ENCODE data around the gene FSTL1. TPM values are rescaled to one million over a fixed set of nuclear protein-coding genes. Genes with fewer than 3 reads are reported as not detected.
A peak's percentile ranks its signal among the peaks of the same experiment; 100 is the strongest.

FSTL1 gene
- total and polyA plus RNA-seq, 8 donors, result 14.2 to 946 (median 97.7) TPM

- Histone ChIP-seq H3K4me1 (no peaks in the 10 kb centered on the region), H3K27ac (peak overlapping the region in 1 of 5 donors; percentile 5), H3K27me3 (no peaks in the 10 kb centered on the region), H3K4me3 (no peak overlapping the region), H3K36me3 (no peaks in the 10 kb centered on the region), H3K9me3 (no peaks in the 10 kb centered on the region)
- WGBS, 5 donors, result 62 to 79% (median 76%) methylated on average over 3 of the region's 3 CpGs
- no peak for TF ChIP-seq POLR2A (IDR thresholded peaks at IDR 0.05)
- no peak for TF ChIP-seq EP300 (IDR thresholded peaks at IDR 0.05)
- TF ChIP-seq POLR2AphosphoS5 (IDR thresholded peaks at IDR 0.05), result no peak
- no peak for TF ChIP-seq CTCF (IDR thresholded peaks at IDR 0.05)
- intact Hi-C loops (cut with DNase I; ENCODE audit: low total_unique reads), result no loop called here
- no peak for DNase-seq
These were observed 37.5 kb upstream of the FSTL1 start for GRCh38 chr3:120488296-120488695.

- Histone ChIP-seq H3K9me3 (no peaks in the 10 kb centered on the region), H3K4me1 (no peaks in the 10 kb centered on the region), H3K27me3 (no peaks in the 10 kb centered on the region), H3K4me3 (no peak overlapping the region), H3K36me3 (no peaks in the 10 kb centered on the region), H3K27ac (peak overlapping the region in 1 of 5 donors; percentile 5)
- WGBS, 5 donors, result 54 to 70% (median 61%) methylated on average over 3 of the region's 3 CpGs
- intact Hi-C loops (cut with DNase I; ENCODE audit: low total_unique reads), result no loop called here
- DNase-seq, result peak in 1 of 2 donors; percentile 67
- TF ChIP-seq EP300 (IDR thresholded peaks at IDR 0.05) (no peak), CTCF (IDR thresholded peaks at IDR 0.05) (no peak), POLR2AphosphoS5 (IDR thresholded peaks at IDR 0.05) (no peak), POLR2A (IDR thresholded peaks at IDR 0.05) (no peak)
These were observed 36.4 kb upstream of the FSTL1 start for GRCh38 chr3:120487191-120487650.

GRCh38 chr3:120481081-120481480 is 30.3 kb upstream of the FSTL1 start:
- H3K9me3 ChIP-seq, result no peaks in the 10 kb centered on the region
- TF ChIP-seq EP300 (IDR thresholded peaks at IDR 0.05) (no peak), POLR2AphosphoS5 (IDR thresholded peaks at IDR 0.05) (no peak), POLR2A (IDR thresholded peaks at IDR 0.05) (no peak), CTCF (IDR thresholded peaks at IDR 0.05) (no peak)
- no peaks in the 10 kb centered on the region for H3K27me3 ChIP-seq
- no peak overlapping the region for H3K4me3 ChIP-seq
- H3K36me3 ChIP-seq, result no peaks in the 10 kb centered on the region
- intact Hi-C loops (cut with DNase I; ENCODE audit: low total_unique reads), result no loop called here
- no peaks in the 10 kb centered on the region for H3K4me1 ChIP-seq
- 65 to 88% (median 77%) methylated on average over 2 of the region's 2 CpGs for WGBS, 5 donors
- H3K27ac ChIP-seq, result no peak overlapping the region
- DNase-seq, result no peak

- DNase-seq, result peak in 1 of 2 donors; percentile 61
- intact Hi-C loops (cut with DNase I; ENCODE audit: low total_unique reads), result no loop called here
- no peaks in the 10 kb centered on the region for H3K4me1 ChIP-seq
- H3K27me3 ChIP-seq, result no peaks in the 10 kb centered on the region
- H3K27ac ChIP-seq, result peak overlapping the region in 1 of 5 donors; percentile 42
- WGBS, 5 donors, result 61 to 77% (median 68%) methylated on average over 4 of the region's 4 CpGs
- H3K9me3 ChIP-seq, result no peaks in the 10 kb centered on the region
- H3K36me3 ChIP-seq, result no peaks in the 10 kb centered on the region
- no peak overlapping the region for H3K4me3 ChIP-seq
- TF ChIP-seq POLR2A (IDR thresholded peaks at IDR 0.05) (no peak), POLR2AphosphoS5 (IDR thresholded peaks at IDR 0.05) (no peak), CTCF (IDR thresholded peaks at IDR 0.05) (no peak), EP300 (IDR thresholded peaks at IDR 0.05) (no peak)
These were observed 27.0 kb upstream of the FSTL1 start for GRCh38 chr3:120477781-120478180.
